ACHN (cell line): ENCODE data around the gene KLHL20.

Source experiments
- DNase-seq: peaks from one replicate; pipeline ENCODE4 v3.0.0-alpha.2; 2015
- in situ Hi-C: cut with HindIII; loops from 2 replicates; pipeline ENCODE4 v1.10.0; 2017; ENCODE audit warnings: low sequenced_read_pairs, low pct_ligation_motif_present, low pct_unique_long_range_greater_than_20kb

Gene KLHL20

GRCh38 chr1:173818459-173818858 lies 103.7 kb downstream of the KLHL20 start:
- in situ Hi-C loops, result no loop called here
- DNase-seq, result no peak

- no peak for DNase-seq
- in situ Hi-C loops, result no loop called here
These were observed 106.9 kb downstream of the KLHL20 start for GRCh38 chr1:173821680-173822079.

DNA sequence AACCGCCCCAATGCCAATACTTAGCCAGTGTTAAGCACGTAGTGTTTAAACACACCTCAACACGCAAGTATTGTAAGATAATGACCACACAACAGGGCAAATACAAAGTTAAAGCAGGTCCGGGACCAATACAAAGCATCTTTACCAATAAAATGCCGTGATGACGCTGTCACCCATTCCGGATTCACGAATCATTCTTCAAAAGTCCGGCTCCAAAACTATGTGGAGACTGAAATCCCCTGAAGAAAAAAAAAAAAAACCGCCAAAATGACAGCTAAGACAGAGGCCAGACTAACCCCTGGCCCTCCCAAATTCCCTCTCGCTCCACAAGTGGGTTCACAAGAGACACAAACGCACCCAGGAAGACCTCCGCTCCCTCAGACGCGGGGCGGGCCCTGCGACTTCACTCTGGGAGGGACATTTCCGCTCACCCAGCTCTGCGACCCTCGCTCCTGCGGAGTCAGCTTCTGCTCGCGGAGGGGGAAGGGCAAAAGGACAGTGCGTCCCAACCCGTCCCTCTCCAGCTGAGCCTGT lies 109.1 kb downstream of the KLHL20 start:
- no peak for DNase-seq
- in situ Hi-C loops, result no loop called here

DNA sequence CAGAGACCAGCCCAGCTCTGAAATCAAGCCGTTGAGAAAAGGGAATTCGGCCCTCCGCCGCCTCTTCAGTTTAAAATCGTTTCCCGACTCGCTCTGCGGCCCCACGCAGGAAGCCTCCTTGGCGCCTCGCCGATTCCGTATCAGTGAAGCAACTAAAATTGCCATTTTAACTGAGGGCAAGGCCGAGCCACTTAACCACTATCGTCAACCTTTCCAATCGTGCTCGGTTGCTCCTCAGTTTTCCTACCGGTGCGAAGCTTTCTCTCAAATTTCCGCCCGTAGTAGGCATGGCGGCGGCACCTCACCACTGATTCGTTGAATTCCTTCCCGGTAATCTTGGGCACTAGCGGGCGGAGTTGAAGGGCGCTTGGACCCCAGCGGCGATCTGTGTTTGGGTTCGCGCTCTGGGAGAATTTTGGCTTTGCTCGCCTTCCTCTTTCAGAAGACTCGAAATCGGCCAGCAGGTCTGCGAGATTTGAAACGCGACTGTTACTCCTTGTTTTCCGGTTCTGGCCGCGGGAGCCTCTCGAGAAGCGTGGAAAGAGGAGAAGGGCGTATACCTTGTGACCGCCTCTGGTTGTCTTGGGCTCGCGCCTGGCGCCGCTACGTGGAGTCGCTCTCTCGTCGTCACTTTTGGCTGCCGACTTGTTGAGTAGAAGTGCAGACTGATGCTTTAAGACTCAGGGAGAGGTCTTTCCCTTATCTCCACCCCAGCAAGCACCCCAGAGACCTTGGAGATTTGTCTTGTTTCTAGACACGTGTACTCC lies 109.7 kb downstream of the KLHL20 start, which contains the start of the genes CENPL and DARS2:
CENPL (minus strand) TSS at position 569 of the 767 bp plus-strand sequence. CDS start 13,584 bp downstream, outside the sequence.
DARS2 (plus strand) TSS at position 359 of the 767 bp plus-strand sequence. CDS start 557 bp downstream, outside the sequence.
- peak; percentile 99 for DNase-seq
- in situ Hi-C loops, result no loop called here

GRCh38 chr1:173827611-173828010 lies 112.8 kb downstream of the KLHL20 start:
- in situ Hi-C loops, result no loop called here
- DNase-seq, result no peak

- in situ Hi-C loops, result no loop called here
These were observed 118.0 kb downstream of the KLHL20 start for GRCh38 chr1:173832748-173833147.

More at GRCh38 chr1:173832748-173833147, 118.0 kb downstream of the KLHL20 start:
- DNase-seq, result no peak
